AG04450 (cell line): Measurements from ENCODE around the gene AAMDC. TPM values are rescaled to one million over a fixed set of nuclear protein-coding genes. Genes with fewer than 3 reads are reported as not detected.
"Not testable (repeated sequence)": the region's sequence is repeated elsewhere in the genome, so short reads cannot be mapped to it uniquely, and the experiment has no call there.

Experiments
- CTCF ChIA-PET: fragments of 300-600, 350-600 bp; formaldehyde crosslinking; extraction: SDS; loops from one replicate; lab custom pipeline; 2022; ENCODE audit warnings: antibody characterized with exemption, inconsistent platforms; lab: Charles Lee
- POLR2A ChIA-PET: fragments of 350-600 bp; formaldehyde crosslinking; extraction: SDS; loops from one replicate; lab custom pipeline; 2021; ENCODE audit warnings: antibody characterized with exemption, inconsistent platforms; lab: Yijun Ruan, JAX
- DNase-seq: peaks from one replicate; pipeline ENCODE4 v3.0.0-alpha.2; 2011; ENCODE audit warnings: low read depth, low spot score
- H3K27ac ChIP-seq: one replicate; pipeline ENCODE4 v1.5.1; 2012; ENCODE audit warnings: low read depth, low read length, control low read depth
- H3K27me3 ChIP-seq: one replicate; pipeline ENCODE4 v1.6.0; 2012; ENCODE audit warnings: low read length; ENCODE audit not compliant: control insufficient read depth, insufficient read depth
- H3K4me3 ChIP-seq: 2 replicates; pipeline ENCODE4 v1.5.1; 2011; ENCODE audit warnings: mild to moderate bottlenecking, low read depth, low read length, control low read depth
- H3K9me3 ChIP-seq: 2 replicates; pipeline ENCODE4 v1.5.1; 2012; ENCODE audit warnings: low read length; ENCODE audit not compliant: control insufficient read depth, insufficient read depth
- polyA plus RNA-seq: library from polyadenylated mRNA; depleted of rRNA; stranded (reverse); fragments of >200 nt; gene quantifications from 2 replicates; pipeline ENCODE4 v1.2.3, GENCODE V29; 2011
- TF ChIP-seq, protein P1 (sequence below): IDR thresholded peaks from 2 replicates; pipeline ENCODE4 v1.5.1; 2011; ENCODE audit warnings: low read depth, low read length, control low read depth, inconsistent platforms

The AAMDC gene
- polyA plus RNA-seq, 1 experiment: 57.7 TPM

DNA sequence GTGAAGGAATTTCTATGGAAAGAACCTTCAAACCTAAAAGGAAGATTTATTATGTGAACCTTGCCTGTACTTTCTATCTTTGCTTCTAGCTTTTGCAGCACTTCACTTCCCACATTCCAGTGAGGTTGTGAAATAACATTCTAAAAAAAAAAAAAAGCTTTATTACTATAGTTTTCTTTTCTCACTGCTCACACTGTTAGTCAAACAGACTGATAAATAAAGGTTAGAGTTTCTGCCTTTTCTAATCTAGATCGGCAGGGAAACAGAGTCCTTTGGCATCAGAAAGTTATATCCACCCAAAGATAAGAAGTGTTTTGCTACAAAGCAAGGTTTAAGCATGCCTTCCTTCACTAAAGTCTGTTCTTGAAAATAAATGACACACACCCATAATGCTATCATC is 2.8 kb downstream of the AAMDC start:
- H3K9me3 ChIP-seq: no peaks in the 10 kb centered on the region; the same call in 1 of the 2 replicates
- ChIA-PET CTCF (interaction anchor here (0.5 to 1.7 kb wide), 4 partner anchors 30 to 223 kb away, joined by 3 to 5 read pairs (median 4); partner anchors contain the start of gene INTS4), POLR2A (interaction anchor here (0.8 kb wide), 1 partner anchor 90 kb away, joined by 3 read pairs; no protein-coding TSS in a partner anchor)
- peak overlapping the region; percentile 15 for H3K4me3 ChIP-seq
- no peak for DNase-seq
- no peaks in the 10 kb centered on the region for H3K27me3 ChIP-seq
- H3K27ac ChIP-seq: no peak overlapping the region
- TF ChIP-seq, protein P1, sequence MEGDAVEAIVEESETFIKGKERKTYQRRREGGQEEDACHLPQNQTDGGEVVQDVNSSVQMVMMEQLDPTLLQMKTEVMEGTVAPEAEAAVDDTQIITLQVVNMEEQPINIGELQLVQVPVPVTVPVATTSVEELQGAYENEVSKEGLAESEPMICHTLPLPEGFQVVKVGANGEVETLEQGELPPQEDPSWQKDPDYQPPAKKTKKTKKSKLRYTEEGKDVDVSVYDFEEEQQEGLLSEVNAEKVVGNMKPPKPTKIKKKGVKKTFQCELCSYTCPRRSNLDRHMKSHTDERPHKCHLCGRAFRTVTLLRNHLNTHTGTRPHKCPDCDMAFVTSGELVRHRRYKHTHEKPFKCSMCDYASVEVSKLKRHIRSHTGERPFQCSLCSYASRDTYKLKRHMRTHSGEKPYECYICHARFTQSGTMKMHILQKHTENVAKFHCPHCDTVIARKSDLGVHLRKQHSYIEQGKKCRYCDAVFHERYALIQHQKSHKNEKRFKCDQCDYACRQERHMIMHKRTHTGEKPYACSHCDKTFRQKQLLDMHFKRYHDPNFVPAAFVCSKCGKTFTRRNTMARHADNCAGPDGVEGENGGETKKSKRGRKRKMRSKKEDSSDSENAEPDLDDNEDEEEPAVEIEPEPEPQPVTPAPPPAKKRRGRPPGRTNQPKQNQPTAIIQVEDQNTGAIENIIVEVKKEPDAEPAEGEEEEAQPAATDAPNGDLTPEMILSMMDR: no peak

DNA sequence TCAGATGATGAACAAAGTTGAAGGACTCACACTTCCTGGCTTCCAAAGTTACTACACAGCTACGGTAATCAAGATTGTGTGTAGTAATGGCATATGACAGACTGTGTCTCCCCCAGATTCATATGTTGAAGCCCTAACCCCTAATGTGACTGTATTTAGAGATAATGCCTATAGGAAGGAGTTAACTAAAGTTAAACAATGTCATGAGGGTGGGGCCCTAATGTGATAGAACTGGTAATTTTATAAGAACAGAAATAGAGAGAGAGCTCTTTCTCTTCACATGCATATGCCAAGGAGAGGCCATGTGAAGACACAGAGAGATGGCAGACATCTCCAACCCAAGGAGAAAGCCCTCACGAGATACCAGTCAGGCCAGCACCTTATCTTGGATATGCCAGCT is 8.0 kb downstream of the AAMDC start:
- ChIA-PET POLR2A (no interaction called here), CTCF (no interaction called here)
- DNase-seq: no peak
- Histone ChIP-seq H3K9me3 (peaks cover 2% of the 10 kb centered on the region; the same call in 1 of the 2 replicates), H3K4me3 (no peak overlapping the region), H3K27ac (no peak overlapping the region), H3K27me3 (no peaks in the 10 kb centered on the region)
- TF ChIP-seq, protein P1: no peak

DNA sequence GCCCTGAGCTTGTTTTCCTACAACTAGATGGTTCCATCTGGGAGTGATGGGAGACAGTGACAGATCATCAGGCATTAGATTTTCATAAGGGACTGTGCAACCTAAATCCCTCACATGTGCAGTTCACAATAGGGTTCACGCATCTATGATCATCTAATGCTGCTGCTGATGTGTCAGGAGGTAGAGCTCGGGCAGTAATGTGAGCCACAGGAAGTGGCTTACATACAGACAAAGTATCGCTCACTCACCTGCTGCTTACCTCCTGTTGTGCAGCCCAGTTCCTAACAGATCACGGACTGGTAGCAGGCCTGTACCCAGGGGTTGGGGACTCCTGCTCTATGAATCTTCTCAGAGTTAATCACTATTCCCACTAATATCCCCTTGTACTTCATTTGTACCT is 12.4 kb downstream of the AAMDC start:
- Histone ChIP-seq H3K4me3 (no peak overlapping the region), H3K27ac (no peak overlapping the region), H3K27me3 (no peaks in the 10 kb centered on the region), H3K9me3 (peaks cover 2% of the 10 kb centered on the region; the same call in 1 of the 2 replicates)
- CTCF ChIA-PET: no interaction called here
- POLR2A ChIA-PET: interaction anchor here (0.6 kb wide), 1 partner anchor 706 kb away, joined by 4 read pairs; no protein-coding TSS in a partner anchor
- DNase-seq: no peak
- TF ChIP-seq, protein P1: no peak

DNA sequence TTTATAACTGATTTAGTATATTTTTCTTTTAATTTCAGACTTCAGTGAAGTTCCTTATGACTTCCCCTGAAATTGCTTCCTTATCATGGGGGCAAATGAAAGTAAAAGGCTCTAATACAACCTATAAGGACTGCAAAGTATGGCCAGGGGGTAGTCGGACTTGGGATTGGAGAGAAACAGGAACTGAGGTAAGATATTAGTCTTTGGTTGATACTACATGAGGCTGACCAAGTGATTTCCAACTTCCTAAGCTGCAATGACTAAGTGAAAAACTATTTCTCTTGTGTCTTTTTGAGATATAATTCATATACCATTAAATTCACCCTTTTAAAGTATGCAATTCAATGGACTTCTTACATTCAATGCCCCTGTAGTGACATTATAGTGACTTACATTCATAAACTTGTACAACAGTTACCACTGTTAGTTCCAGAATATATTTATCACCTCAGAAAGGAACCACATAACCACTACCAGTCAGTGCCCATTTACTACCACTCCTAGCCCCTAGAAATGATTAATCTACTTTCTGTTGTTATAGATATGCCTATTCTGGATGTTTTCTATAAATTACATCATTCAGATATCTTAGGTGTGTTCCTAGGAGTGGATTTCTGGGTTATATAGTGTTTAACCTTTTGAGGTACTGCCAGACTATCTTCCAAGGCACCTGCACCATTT is 21.6 kb downstream of the AAMDC start:
- Histone ChIP-seq H3K9me3 (no peaks in the 10 kb centered on the region; the same call in 1 of the 2 replicates), H3K27me3 (no peaks in the 10 kb centered on the region), H3K4me3 (no peak overlapping the region), H3K27ac (no peak overlapping the region)
- CTCF ChIA-PET: no interaction called here
- no peak for DNase-seq
- POLR2A ChIA-PET: no interaction called here
- TF ChIP-seq, protein P1: no peak

DNA sequence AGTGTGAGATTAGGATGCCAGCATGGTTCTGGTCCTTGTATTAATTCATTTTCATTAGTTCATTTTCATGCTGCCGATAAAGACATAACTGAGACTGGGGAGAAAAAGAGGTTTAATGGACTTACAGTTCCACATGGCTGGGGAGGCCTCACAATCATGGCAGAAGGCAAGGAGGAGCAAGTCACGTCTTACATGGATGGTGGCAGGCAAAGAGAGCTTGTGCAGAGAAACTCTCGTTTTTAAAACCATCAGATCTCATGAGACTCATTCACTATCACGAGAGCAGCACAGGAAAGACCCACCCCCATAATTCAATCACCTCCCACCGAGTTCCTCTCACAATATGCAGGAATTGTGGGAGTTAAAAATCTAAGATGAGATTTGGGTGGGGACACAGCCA is 22.8 kb downstream of the AAMDC start:
- CTCF ChIA-PET, H3K27ac ChIP-seq, H3K27me3 ChIP-seq, DNase-seq, POLR2A ChIA-PET, H3K9me3 ChIP-seq, H3K4me3 ChIP-seq: not testable (repeated sequence)
